HAP-1 (cell line): ENCODE data around the gene CCDC93.

Source experiments
- DNase-seq, 2 experiments: peaks; one replicate each; pipeline ENCODE4 v3.0.0-alpha.2; 2016 to 2020; ENCODE audit warnings: low spot score in 2 of 2
- H3K27me3 ChIP-seq: fragments of 250-450 bp; sonication (Bioruptor Pico); 2 replicates; pipeline ENCODE4 v1.5.1; 2020; ENCODE audit warnings: low read depth, mild to moderate bottlenecking, moderate library complexity
- H3K36me3 ChIP-seq: fragments of 250-450 bp; sonication (Bioruptor Pico); replicated peaks from 2 replicates; pipeline ENCODE4 v1.5.1; 2020; ENCODE audit warnings: mild to moderate bottlenecking
- H3K4me1 ChIP-seq: fragments of 250-450 bp; sonication (Bioruptor Pico); 2 replicates; pipeline ENCODE4 v1.5.1; 2020; ENCODE audit warnings: mild to moderate bottlenecking
- H3K4me3 ChIP-seq: fragments of 250-450 bp; sonication (Bioruptor Pico); 2 replicates; pipeline ENCODE4 v1.5.1; 2020; ENCODE audit warnings: mild to moderate bottlenecking, moderate library complexity
- H3K9me3 ChIP-seq: fragments of 250-450 bp; sonication (Bioruptor Pico); 2 replicates; pipeline ENCODE4 v1.5.1; 2020; ENCODE audit warnings: mild to moderate bottlenecking, moderate library complexity
- in situ Hi-C: fragments of 300-500 bp; cut with MboI; formaldehyde crosslinking; loops from 3 replicates; pipeline ENCODE4 v1.14.3; 2020; ENCODE audit warnings: low sequenced_read_pairs, inconsistent platforms, mixed read lengths

CCDC93 gene

GRCh38 chr2:118051826-118052358 lies 38.0 kb upstream of the CCDC93 start:
- H3K9me3 ChIP-seq: no peaks in the 10 kb centered on the region
- in situ Hi-C loops: no loop called here
- DNase-seq: no peak
- peaks cover 16% of the 10 kb centered on the region for H3K27me3 ChIP-seq
- H3K4me1 ChIP-seq: no peaks in the 10 kb centered on the region
- H3K36me3 ChIP-seq: no peaks in the 10 kb centered on the region
- H3K4me3 ChIP-seq: no peak overlapping the region

- Histone ChIP-seq H3K4me1 (no peaks in the 10 kb centered on the region), H3K27me3 (peaks cover 18% of the 10 kb centered on the region), H3K4me3 (no peak overlapping the region), H3K36me3 (no peaks in the 10 kb centered on the region), H3K9me3 (no peaks in the 10 kb centered on the region)
- in situ Hi-C loops: no loop called here
- DNase-seq: no peak
Observed at GRCh38 chr2:118050974-118051373, 37.1 kb upstream of the CCDC93 start.

DNA sequence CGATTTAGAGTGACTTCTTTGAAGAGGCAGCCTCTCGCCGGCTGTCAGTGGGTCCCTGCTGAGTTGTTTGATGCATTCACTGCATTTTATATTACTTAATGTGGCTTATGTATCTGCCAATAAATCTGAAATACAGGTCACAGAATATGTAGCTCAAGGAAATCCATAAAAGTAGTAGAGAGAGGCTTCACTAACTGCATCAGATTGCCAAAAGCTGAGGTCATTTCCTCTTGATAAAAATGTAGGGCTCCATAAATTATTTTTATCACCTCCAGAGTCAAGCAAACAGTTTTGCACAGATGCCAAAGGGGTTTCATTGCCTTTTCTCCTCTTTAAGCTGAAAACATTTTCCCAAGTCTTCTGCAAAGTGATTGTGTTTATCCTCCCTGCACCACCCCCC lies 36.5 kb upstream of the CCDC93 start:
- H3K27me3 ChIP-seq: peaks cover 18% of the 10 kb centered on the region
- in situ Hi-C loops: no loop called here
- no peak for DNase-seq
- H3K4me1 ChIP-seq: no peaks in the 10 kb centered on the region
- no peaks in the 10 kb centered on the region for H3K9me3 ChIP-seq
- H3K4me3 ChIP-seq: no peak overlapping the region
- H3K36me3 ChIP-seq: no peaks in the 10 kb centered on the region

DNA sequence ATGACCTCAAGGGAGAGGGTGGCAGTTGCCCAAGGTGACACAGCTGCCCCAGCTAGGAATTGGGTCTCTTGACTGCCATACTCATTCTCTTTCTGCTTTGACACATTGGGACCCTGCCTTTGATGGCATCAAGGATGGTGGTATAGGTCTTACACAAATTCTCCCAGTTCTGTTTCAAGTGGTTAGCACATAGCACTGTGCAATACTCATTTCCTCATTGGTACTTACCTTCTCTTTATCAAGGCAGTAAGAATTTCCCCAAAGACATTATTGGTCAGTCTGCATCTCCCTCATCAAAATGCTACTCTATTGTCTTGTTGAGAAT lies 35.9 kb upstream of the CCDC93 start:
- Histone ChIP-seq H3K9me3 (no peaks in the 10 kb centered on the region), H3K4me1 (no peaks in the 10 kb centered on the region), H3K36me3 (no peaks in the 10 kb centered on the region), H3K27me3 (peaks cover 18% of the 10 kb centered on the region), H3K4me3 (no peak overlapping the region)
- DNase-seq: no peak
- in situ Hi-C loops: loop anchor here (25.0 kb wide), 1 partner anchor 813 kb away; no protein-coding TSS in a partner anchor

DNA sequence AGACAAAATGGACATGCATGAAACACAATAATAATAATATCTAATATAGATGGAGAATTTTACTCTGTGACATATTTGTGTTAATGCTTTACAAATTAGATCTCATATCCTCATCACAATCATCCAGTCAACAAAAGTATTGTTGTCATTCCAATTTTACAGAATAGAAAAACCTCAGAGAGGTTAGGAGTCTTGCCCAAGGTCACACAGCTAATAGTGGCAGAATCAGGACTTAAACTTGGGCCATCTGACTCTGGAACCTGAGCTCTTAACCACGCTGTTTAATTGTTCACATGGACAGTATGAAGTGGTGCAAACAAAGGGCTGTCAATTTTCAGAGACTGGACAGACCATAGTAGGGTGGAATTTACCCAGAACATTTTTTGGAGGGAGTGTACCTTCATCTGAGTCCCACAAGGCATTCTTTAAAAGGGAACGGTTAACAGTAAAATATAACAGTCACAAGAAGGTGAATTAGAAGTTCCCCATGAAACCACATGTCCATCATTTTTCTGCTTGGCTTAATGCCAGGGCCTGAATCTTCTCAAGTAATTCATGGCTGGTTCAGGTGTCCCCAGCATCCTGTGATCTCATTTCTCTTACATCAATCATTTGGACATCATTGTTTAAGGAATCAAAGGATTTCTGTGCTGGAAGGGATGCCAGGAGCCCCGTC lies 35.4 kb upstream of the CCDC93 start:
- no peak for DNase-seq
- H3K27me3 ChIP-seq: peaks cover 18% of the 10 kb centered on the region
- no peaks in the 10 kb centered on the region for H3K36me3 ChIP-seq
- H3K9me3 ChIP-seq: no peaks in the 10 kb centered on the region
- in situ Hi-C loops: loop anchor here (25.0 kb wide), 1 partner anchor 813 kb away; no protein-coding TSS in a partner anchor
- H3K4me1 ChIP-seq: no peaks in the 10 kb centered on the region
- no peak overlapping the region for H3K4me3 ChIP-seq

DNA sequence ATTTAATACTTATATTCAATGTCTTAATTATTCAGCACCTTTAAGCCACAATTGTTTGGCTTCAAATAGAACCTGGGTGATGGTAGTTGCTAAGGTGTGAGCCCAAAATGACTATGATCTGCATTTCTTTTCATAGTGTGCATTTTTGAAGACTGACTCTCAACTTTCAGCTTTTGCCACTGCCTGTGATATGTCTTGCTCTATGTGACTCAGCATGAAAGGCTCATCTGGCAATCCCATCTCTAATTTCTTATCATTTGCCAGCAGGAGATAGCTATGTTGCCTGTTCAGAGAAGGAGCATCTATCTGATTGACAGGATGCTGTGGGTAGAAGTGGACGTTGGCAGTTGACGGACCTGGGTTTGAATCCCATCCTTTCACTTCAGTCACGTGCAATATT lies 34.5 kb upstream of the CCDC93 start:
- Histone ChIP-seq H3K36me3 (no peaks in the 10 kb centered on the region), H3K4me3 (no peak overlapping the region), H3K9me3 (no peaks in the 10 kb centered on the region), H3K27me3 (peaks cover 18% of the 10 kb centered on the region), H3K4me1 (no peaks in the 10 kb centered on the region)
- in situ Hi-C loops: loop anchor here (25.0 kb wide), 1 partner anchor 814 kb away; no protein-coding TSS in a partner anchor
- no peak for DNase-seq

GRCh38 chr2:118047380-118047826 lies 33.5 kb upstream of the CCDC93 start:
- DNase-seq: no peak

GRCh38 chr2:118046634-118047210 lies 32.9 kb upstream of the CCDC93 start:
- in situ Hi-C loops: loop anchor here (25.0 kb wide), 1 partner anchor 816 kb away; no protein-coding TSS in a partner anchor
- peak in 1 of 2 experiments; percentile 48 for DNase-seq
- H3K27me3 ChIP-seq: peaks cover 22% of the 10 kb centered on the region
- H3K4me1 ChIP-seq: no peaks in the 10 kb centered on the region
- no peaks in the 10 kb centered on the region for H3K36me3 ChIP-seq
- H3K9me3 ChIP-seq: no peaks in the 10 kb centered on the region; the same call in 1 of the 2 replicates
- no peak overlapping the region for H3K4me3 ChIP-seq

More at GRCh38 chr2:118047380-118047826, 33.5 kb upstream of the CCDC93 start:
- Histone ChIP-seq H3K4me3 (no peak overlapping the region), H3K27me3 (peaks cover 21% of the 10 kb centered on the region), H3K36me3 (no peaks in the 10 kb centered on the region), H3K9me3 (no peaks in the 10 kb centered on the region; the same call in 1 of the 2 replicates), H3K4me1 (no peaks in the 10 kb centered on the region)
- in situ Hi-C loops: loop anchor here (25.0 kb wide), 1 partner anchor 815 kb away; no protein-coding TSS in a partner anchor

DNA sequence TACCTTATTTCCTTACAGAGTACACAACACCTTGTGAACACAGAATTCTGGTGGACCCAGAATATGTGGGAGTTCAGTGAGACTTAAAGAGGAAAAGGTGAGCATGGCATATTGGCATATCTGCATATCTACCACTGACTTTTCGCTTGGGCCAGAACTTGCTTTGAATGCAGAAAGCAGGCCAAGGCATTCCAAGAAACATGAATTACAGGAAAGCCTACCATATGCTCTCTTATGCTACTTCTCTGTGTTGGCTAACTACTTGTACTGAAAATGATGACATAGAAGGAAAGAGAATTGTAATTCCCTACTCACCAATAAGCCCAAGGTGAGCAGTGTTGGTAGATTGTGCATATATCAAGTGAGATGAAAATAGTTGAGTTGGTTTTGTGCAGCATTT lies 31.4 kb upstream of the CCDC93 start:
- Histone ChIP-seq H3K36me3 (no peaks in the 10 kb centered on the region), H3K4me3 (no peak overlapping the region), H3K9me3 (no peaks in the 10 kb centered on the region; the same call in 1 of the 2 replicates), H3K4me1 (no peaks in the 10 kb centered on the region), H3K27me3 (peaks cover 18% of the 10 kb centered on the region)
- no peak for DNase-seq
- in situ Hi-C loops: loop anchor here (25.0 kb wide), 1 partner anchor 817 kb away; no protein-coding TSS in a partner anchor

DNA sequence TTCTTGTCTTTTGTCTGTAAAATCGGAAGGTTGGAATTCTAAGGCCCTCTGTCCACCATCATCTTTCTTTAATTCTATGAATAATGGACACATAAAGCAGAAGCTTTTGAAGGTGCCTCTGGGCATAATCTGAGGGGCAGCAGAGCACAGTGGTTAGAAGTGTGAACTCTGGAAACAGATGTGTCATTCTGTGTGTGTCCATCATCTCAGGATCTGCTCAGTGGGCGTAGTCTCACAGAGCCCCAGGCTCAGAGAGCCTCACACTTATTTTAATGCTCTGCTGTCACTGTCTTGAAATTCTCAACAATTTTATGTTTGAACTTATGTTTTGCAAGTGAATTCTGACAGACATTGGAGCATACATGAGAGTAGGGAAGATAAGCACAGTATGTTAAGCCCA lies 31.0 kb upstream of the CCDC93 start:
- Histone ChIP-seq H3K9me3 (no peaks in the 10 kb centered on the region; the same call in 1 of the 2 replicates), H3K27me3 (peaks cover 20% of the 10 kb centered on the region), H3K36me3 (no peaks in the 10 kb centered on the region), H3K4me1 (no peaks in the 10 kb centered on the region), H3K4me3 (no peak overlapping the region)
- DNase-seq: no peak
- in situ Hi-C loops: loop anchor here (25.0 kb wide), 1 partner anchor 817 kb away; no protein-coding TSS in a partner anchor

- no peak for DNase-seq
- in situ Hi-C loops: loop anchor here (25.0 kb wide), 1 partner anchor 818 kb away; no protein-coding TSS in a partner anchor
Observed at GRCh38 chr2:118044103-118044716, 30.3 kb upstream of the CCDC93 start.

DNA sequence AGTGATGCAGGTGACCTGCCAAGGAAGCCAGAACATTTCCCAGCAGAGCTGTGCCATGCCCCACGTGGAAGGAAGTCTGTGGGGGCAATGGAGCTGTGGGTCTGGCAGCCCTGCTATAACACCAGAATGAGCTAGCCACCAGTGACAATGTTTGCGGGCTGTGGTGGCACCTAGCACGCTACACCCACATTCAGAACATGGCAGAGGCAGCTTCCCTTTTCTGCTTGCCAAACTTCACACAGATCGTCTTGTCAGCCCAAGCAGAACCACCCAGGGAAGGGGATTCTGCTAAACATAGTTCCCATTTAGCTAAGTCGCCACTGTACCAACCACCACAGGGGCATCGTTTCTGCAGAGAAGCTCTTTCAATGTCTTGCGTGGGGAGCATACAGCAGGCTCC lies 27.0 kb upstream of the CCDC93 start:
- Histone ChIP-seq H3K4me3 (no peak overlapping the region), H3K27me3 (peaks cover 14% of the 10 kb centered on the region), H3K36me3 (no peaks in the 10 kb centered on the region), H3K9me3 (peaks cover 3% of the 10 kb centered on the region), H3K4me1 (no peaks in the 10 kb centered on the region)
- no peak for DNase-seq
- in situ Hi-C loops: loop anchor here (25.0 kb wide), 1 partner anchor 821 kb away; no protein-coding TSS in a partner anchor

More at GRCh38 chr2:118044103-118044716, 30.3 kb upstream of the CCDC93 start:
- Histone ChIP-seq H3K27me3 (peaks cover 16% of the 10 kb centered on the region), H3K4me1 (no peaks in the 10 kb centered on the region), H3K36me3 (no peaks in the 10 kb centered on the region), H3K4me3 (no peak overlapping the region), H3K9me3 (no peaks in the 10 kb centered on the region; the same call in 1 of the 2 replicates)

- peak; percentile 43 to 56 for DNase-seq
- in situ Hi-C loops: loop anchor here (25.0 kb wide), 1 partner anchor 830 kb away; no protein-coding TSS in a partner anchor
- Histone ChIP-seq H3K36me3 (no peaks in the 10 kb centered on the region), H3K4me1 (peaks cover 1% of the 10 kb centered on the region; the same call in 1 of the 2 replicates), H3K4me3 (no peak overlapping the region), H3K27me3 (0 out of 2 replicates have a peak, but pooled peaks cover 4% of the 10 kb centered on the region), H3K9me3 (peaks cover 4% of the 10 kb centered on the region; the same call in 1 of the 2 replicates)
Observed at GRCh38 chr2:118032169-118033013, 18.5 kb upstream of the CCDC93 start.
